Bronchial epithelial cell (primary cell): ENCODE data around the gene SLC38A3. TPM values are rescaled to one million over a fixed set of nuclear protein-coding genes. Genes with fewer than 3 reads are reported as not detected.
A peak's percentile ranks its signal among the peaks of the same experiment; 100 is the strongest.

ENCODE experiments used
- DNase-seq: peaks from one replicate; pipeline ENCODE4 v3.0.0-alpha.2; 2010; ENCODE audit warnings: low read depth
- FAIRE-seq: peaks from 2 replicates; lab custom pipeline; 2011; peaks lifted over from hg19 to GRCh38; lab: Jason Lieb, UNC
- H3K27me3 ChIP-seq: 2 replicates; pipeline ENCODE4 v1.5.1; 2011; ENCODE audit warnings: low read length; ENCODE audit not compliant: control insufficient read depth, insufficient read depth
- H3K36me3 ChIP-seq: 2 replicates; pipeline ENCODE4 v1.5.1; 2011; ENCODE audit warnings: low read length; ENCODE audit not compliant: control insufficient read depth, insufficient read depth
- H3K4me3 ChIP-seq: 2 replicates; pipeline ENCODE4 v1.5.1; 2011; ENCODE audit warnings: mild to moderate bottlenecking, low read depth, low read length, control low read depth
- total RNA-seq: library from RNA; depleted of rRNA; stranded (reverse); fragments of >200 nt; gene quantifications from 2 replicates; pipeline ENCODE4 v1.2.1, GENCODE V29; 2014
- TF ChIP-seq, protein P1 (sequence below): IDR thresholded peaks from 2 replicates; pipeline ENCODE4 v1.5.1; 2011; ENCODE audit warnings: mild to moderate bottlenecking, moderate library complexity, low read length, control low read depth, inconsistent platforms; ENCODE audit not compliant: insufficient read depth, severe bottlenecking

SLC38A3 gene
- total RNA-seq, 1 donor from 2014 or later = not detected

DNA sequence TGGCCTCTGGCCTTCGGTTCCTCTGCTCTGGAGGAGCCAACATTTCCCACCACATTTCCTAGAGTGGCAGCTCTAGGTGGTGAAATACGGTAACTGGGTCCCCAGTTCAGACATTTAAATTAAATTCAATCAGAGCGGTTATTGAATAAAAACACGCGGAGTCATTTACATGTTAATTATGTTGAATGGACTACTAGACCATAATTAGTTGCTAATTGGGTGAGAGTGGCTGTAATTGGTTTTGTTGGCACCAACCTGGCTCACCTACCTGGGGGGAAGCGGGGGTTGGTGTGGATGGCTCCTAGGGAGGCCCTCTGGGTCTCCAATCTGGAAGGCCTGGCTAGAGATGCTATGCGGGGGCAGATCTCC lies 37.2 kb upstream of the SLC38A3 start:
- H3K4me3 ChIP-seq = no peak overlapping the region
- no peaks in the 10 kb centered on the region for H3K27me3 ChIP-seq
- peaks cover 57% of the 10 kb centered on the region for H3K36me3 ChIP-seq
- DNase-seq (no peak), FAIRE-seq (no peak)
- TF ChIP-seq, protein P1, sequence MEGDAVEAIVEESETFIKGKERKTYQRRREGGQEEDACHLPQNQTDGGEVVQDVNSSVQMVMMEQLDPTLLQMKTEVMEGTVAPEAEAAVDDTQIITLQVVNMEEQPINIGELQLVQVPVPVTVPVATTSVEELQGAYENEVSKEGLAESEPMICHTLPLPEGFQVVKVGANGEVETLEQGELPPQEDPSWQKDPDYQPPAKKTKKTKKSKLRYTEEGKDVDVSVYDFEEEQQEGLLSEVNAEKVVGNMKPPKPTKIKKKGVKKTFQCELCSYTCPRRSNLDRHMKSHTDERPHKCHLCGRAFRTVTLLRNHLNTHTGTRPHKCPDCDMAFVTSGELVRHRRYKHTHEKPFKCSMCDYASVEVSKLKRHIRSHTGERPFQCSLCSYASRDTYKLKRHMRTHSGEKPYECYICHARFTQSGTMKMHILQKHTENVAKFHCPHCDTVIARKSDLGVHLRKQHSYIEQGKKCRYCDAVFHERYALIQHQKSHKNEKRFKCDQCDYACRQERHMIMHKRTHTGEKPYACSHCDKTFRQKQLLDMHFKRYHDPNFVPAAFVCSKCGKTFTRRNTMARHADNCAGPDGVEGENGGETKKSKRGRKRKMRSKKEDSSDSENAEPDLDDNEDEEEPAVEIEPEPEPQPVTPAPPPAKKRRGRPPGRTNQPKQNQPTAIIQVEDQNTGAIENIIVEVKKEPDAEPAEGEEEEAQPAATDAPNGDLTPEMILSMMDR = no peak

DNA sequence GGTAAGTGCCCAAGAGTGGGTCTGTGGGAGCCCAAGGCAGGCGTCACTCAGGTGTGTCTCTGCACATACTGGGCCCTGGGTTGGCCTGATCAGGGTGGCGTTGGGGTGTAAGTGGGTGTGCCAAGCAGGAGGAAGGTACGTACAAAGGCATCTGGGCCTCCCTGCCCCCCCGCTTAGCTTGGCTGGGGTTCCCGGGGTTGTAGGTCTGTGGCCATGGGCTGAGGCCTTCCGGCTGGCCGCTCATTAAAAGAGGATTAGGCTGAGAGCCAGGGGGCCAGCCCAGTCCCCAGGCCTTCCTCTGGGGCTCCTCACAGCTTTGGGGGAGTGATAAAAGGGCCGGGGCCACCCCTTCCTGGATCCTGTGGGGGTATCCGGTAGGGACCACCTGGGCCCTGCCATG lies 36.7 kb upstream of the SLC38A3 start:
- no peaks in the 10 kb centered on the region for H3K27me3 ChIP-seq
- no peak overlapping the region for H3K4me3 ChIP-seq
- FAIRE-seq (no peak), DNase-seq (no peak)
- peaks cover 57% of the 10 kb centered on the region for H3K36me3 ChIP-seq
- TF ChIP-seq, protein P1 = no peak

DNA sequence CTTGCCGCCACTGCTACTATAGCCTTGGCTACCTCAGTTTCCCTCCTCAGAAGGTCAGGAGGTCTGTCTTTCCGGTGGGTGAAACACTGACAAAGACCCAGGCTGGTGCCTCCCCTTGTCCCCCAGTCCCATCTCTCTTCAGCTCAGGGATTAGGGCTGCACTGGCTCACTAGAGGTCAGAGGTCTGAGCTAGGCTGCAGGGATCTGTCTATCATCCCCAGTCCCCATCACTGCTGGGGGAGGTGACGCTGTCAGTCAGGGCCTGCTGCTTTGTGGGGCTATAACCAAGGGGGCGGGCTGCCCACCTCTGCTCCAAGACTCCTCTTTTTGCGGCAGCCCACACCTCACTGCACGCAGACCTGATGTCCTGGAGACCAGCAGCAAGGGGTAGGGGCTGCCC lies 36.3 kb upstream of the SLC38A3 start:
- FAIRE-seq (peak; percentile 13), DNase-seq (no peak)
- H3K36me3 ChIP-seq = peaks cover 60% of the 10 kb centered on the region
- TF ChIP-seq, protein P1 = no peak
- no peak overlapping the region for H3K4me3 ChIP-seq
- no peaks in the 10 kb centered on the region for H3K27me3 ChIP-seq

DNA sequence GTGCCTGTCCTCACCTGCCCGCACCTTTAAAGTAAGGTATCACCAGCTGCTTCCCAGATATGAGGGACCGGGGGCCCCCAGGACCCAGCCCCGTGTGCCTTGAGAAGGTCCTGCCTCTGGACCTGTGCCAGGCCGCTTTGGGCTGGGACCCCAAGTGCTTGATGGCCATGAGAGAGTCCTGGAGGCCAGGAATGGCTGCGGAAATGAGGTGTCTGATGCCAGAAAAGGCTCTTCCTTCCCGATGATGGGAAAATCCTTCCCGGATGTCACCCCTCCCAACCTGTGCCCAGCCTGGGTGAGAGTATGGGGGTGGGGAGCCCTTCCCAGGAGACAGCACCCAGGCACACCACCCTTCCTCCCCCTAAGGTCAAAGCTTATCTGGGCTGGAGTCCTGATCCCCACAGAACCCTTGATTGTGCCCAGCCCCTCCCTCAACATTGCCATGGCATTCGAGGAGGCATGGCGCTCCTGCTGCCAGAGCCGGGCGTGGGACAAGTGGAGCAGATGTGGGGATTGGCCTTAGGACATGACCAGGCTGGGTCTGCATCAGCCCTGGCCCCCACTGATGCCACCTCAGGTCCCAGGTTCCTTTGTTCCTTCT lies 35.7 kb upstream of the SLC38A3 start:
- TF ChIP-seq, protein P1 = no peak
- Histone ChIP-seq H3K4me3 (no peak overlapping the region), H3K36me3 (peaks cover 65% of the 10 kb centered on the region), H3K27me3 (no peaks in the 10 kb centered on the region)
- DNase-seq (no peak), FAIRE-seq (peak; percentile 7)

DNA sequence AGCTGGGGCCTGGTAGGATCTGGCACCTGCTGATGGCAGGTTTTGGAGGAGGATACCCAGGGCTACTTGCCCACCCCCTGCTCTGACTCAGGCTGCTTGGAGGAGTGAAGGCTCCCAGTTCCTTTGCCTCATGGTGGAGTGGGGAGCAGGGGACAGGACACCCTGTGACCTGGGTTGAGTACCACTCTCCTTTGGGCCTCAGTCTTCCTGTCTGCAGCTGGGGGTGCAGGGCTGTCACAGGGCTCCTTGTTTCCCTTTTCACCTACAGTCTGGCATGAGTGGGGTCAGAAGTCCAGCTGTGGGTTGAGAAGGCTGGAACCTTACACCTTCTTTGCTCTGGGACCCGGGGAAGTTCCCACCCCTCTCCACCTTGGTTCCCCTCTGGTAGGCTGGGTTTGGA lies 35.2 kb upstream of the SLC38A3 start:
- TF ChIP-seq, protein P1 = no peak
- DNase-seq = no peak
- peak; percentile 75 for FAIRE-seq

DNA sequence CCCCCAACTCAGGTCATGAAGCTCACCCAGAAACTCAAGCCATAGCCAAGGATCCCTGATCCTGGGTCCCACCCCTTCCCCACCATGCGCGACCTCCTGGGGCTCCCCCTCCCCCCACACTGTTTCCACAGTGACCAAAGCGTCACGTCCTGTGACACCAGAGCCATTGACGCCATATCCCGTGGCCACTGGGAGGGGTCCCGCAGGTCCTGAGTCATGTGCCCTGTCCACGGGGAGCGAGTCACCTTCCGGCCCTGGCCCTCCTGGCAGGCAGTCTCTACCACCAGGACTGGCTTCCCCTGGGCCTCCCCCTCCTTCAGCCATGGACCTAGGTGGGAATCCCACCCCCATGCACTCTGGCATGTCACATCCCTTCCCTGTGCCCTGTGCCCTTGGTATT lies 34.4 kb upstream of the SLC38A3 start:
- FAIRE-seq = no peak
- TF ChIP-seq, protein P1 = no peak
- no peak for DNase-seq
- H3K36me3 ChIP-seq = peaks cover 70% of the 10 kb centered on the region
- H3K27me3 ChIP-seq = no peaks in the 10 kb centered on the region
- no peak overlapping the region for H3K4me3 ChIP-seq

More for the DNA sequence above, 35.2 kb upstream of the SLC38A3 start:
- H3K27me3 ChIP-seq = no peaks in the 10 kb centered on the region
- no peak overlapping the region for H3K4me3 ChIP-seq
- peaks cover 67% of the 10 kb centered on the region for H3K36me3 ChIP-seq
